Natural killer cell treated with Interleukin-12 subunit alpha and Interleukin-12 subunit beta and Interleukin-15 and Interleukin-18, amount 100 ng/mL, for 72 hours (primary cell): Measurements from ENCODE around the gene JAK3. TPM values are rescaled to one million over a fixed set of nuclear protein-coding genes. Genes with fewer than 3 reads are reported as not detected.
A peak's percentile ranks its signal among the peaks of the same experiment; 100 is the strongest.
"Not testable (repeated sequence)": the region's sequence is repeated elsewhere in the genome, so short reads cannot be mapped to it uniquely, and the experiment has no call there.

Experiments
- ATAC-seq, 2 donors: fragments of 150-1000 bp; cut with Tn5 transposase in 1 of 2; sonication (Bioruptor Pico), chemical (Tn5 transposase) in 1 of 2; 2 replicates each; pipeline ENCODE4 v1.10.0; 2021
- DNase-seq: peaks from one replicate; pipeline ENCODE4 v3.0.0; 2022; ENCODE audit warnings: low spot score
- H3K27ac Mint-ChIP-seq, 2 donors: 1 replicate in 1 of 2; 2 replicates in 1 of 2; pipeline ENCODE4 v1.8.0; 2022; ENCODE audit warnings: mixed read lengths in 2 of 2, mild to moderate bottlenecking in 1 of 2, moderate library complexity in 1 of 2
- H3K27me3 Mint-ChIP-seq, 2 donors: 1 replicate in 1 of 2; 2 replicates in 1 of 2; pipeline ENCODE4 v1.8.0; 2022; ENCODE audit warnings: mixed read lengths in 2 of 2
- H3K36me3 Mint-ChIP-seq: one replicate; pipeline ENCODE4 v1.8.0; 2022; ENCODE audit warnings: mixed read lengths
- H3K4me1 Mint-ChIP-seq, 2 donors: 1 replicate in 1 of 2; 2 replicates in 1 of 2; pipeline ENCODE4 v1.8.0; 2022; ENCODE audit warnings: low read depth in 2 of 2, mixed read lengths in 2 of 2, mild to moderate bottlenecking in 1 of 2
- H3K4me3 Mint-ChIP-seq: one replicate; pipeline ENCODE4 v1.8.0; 2022; ENCODE audit warnings: mixed read lengths
- H3K9me3 Mint-ChIP-seq: 2 replicates; pipeline ENCODE4 v1.8.0; 2022; ENCODE audit warnings: mixed read lengths
- total RNA-seq, 2 donors: library from RNA; stranded (reverse); gene quantifications; one replicate each; pipeline ENCODE4 v1.2.3, GENCODE V29; 2022

Gene JAK3
- total RNA-seq, 2 donors from 2014 or later: 184 to 195 TPM

GRCh38 chr19:17778251-17778967 lies 69.4 kb downstream of the JAK3 start:
- Mint-ChIP-seq H3K27ac (peak overlapping the region in 1 of 2 donors; percentile 80), H3K9me3 (no peaks in the 10 kb centered on the region), H3K36me3 (peaks cover 6% of the 10 kb centered on the region), H3K4me1 (peaks cover 9 to 32% of the 10 kb centered on the region in 2 donors), H3K27me3 (no peaks in the 10 kb centered on the region), H3K4me3 (no peak overlapping the region)
- peak; percentile 71 for DNase-seq
- peak; percentile 70 to 91 for ATAC-seq

DNA sequence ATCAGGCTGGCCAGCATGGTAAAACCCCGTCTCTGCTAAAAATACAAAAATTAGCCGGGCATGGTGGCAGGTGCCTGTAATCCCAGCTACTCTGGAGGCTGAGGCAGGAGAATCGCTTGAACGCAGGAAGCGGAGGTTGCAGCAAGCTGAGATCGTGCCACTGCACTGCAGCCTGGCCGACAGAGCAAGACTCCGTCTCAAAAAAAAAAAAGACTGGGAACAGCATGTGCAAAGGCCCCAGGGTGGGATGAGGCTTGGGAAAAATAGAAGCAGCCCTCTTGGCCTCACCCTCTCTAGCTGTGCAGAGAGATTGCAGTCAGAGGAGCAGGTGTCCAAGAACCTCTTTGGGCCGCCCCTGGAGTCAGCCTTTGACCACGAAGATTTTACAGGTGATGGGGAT lies 69.9 kb downstream of the JAK3 start:
- not testable (repeated sequence) for H3K27me3 Mint-ChIP-seq, H3K9me3 Mint-ChIP-seq, DNase-seq, H3K36me3 Mint-ChIP-seq, H3K4me3 Mint-ChIP-seq, ATAC-seq, H3K27ac Mint-ChIP-seq
- peaks cover 9 to 32% of the 10 kb centered on the region in 2 donors for H3K4me1 Mint-ChIP-seq

- H3K4me1 Mint-ChIP-seq: peaks cover 9 to 31% of the 10 kb centered on the region in 2 donors
- no peaks in the 10 kb centered on the region for H3K36me3 Mint-ChIP-seq
- H3K27me3 Mint-ChIP-seq: no peaks in the 10 kb centered on the region
- peak overlapping the region; percentile 36 for H3K4me3 Mint-ChIP-seq
- ATAC-seq (peak in 1 of 2 donors; percentile 36), DNase-seq (no peak)
- peak overlapping the region in 1 of 2 donors; percentile 60 for H3K27ac Mint-ChIP-seq
- no peaks in the 10 kb centered on the region for H3K9me3 Mint-ChIP-seq
Measured at GRCh38 chr19:17775991-17776803, 71.6 kb downstream of the JAK3 start.

DNA sequence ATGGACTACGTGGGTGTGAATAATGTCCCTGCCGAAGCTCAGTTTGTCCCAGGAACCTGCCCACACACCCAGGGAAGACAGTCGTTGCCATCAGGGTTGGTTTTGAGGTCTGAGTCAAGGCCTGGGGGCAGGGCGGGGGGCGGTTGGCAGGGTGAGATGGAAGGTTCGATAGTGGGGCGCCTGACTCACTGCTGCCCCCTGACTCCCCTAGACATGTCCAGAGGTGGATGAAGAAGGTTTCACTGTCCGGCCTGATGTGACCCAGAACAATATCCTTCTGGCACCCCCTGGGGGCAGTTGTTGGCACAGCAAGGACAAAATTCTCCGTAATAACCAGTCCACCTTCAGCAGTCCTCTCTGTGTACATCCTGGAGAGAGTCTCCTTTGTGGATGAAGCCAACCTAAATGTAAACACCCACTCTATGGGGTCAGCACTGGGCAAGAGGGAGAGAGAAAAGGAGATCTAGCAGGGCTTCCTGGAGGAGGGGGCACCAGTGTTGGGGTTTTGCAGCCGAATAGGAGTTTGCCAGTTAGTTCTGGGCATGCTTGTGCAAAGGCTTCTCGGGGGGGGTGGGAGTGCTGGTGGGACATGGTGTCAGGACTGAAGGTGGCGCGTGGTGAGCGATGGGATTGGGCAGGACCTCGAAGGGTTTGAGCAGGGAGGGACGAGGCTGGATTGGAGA lies 72.4 kb downstream of the JAK3 start:
- Mint-ChIP-seq H3K4me1 (peaks cover 9 to 31% of the 10 kb centered on the region in 2 donors), H3K27me3 (no peaks in the 10 kb centered on the region), H3K27ac (no peak overlapping the region), H3K4me3 (no peak overlapping the region), H3K36me3 (no peaks in the 10 kb centered on the region), H3K9me3 (no peaks in the 10 kb centered on the region)
- ATAC-seq (no peak), DNase-seq (no peak)

Other genes starting within 250 kb of the JAK3 start
- not detected for gene UNC13A, start 159.6 kb downstream of the JAK3 start, total RNA-seq
- 10 to 100 TPM; 71.0 to 75.6 TPM for gene MAP1S, start 128.5 kb downstream of the JAK3 start, total RNA-seq
- 10 to 100 TPM; 28.6 to 71.0 TPM for gene FCHO1, start 96.5 kb downstream of the JAK3 start, total RNA-seq
- not detected for gene B3GNT3, start 52.8 kb downstream of the JAK3 start, total RNA-seq
- 10 to 100 TPM in 1 of 2 donors, 1 to 10 TPM in 1; 9.1 to 12.0 TPM for gene INSL3, start 26.5 kb downstream of the JAK3 start, total RNA-seq
- gene RPL18A, start 11.9 kb upstream of the JAK3 start, total RNA-seq: 1,000 to 10,000 TPM; 1,379 to 1,604 TPM
- under 1 TPM; 0.57 to 0.89 TPM for gene SLC5A5, start 24.0 kb upstream of the JAK3 start, total RNA-seq
- 10 to 100 TPM; 70.4 to 92.8 TPM for gene CCDC124, start 85.0 kb upstream of the JAK3 start, total RNA-seq
- gene KCNN1, start 119.1 kb upstream of the JAK3 start, total RNA-seq: 1 to 10 TPM; 1.0 to 1.3 TPM
- 10 to 100 TPM; 34.0 to 34.8 TPM for gene ARRDC2, start 160.2 kb upstream of the JAK3 start, total RNA-seq
- gene IL12RB1, start 239.0 kb upstream of the JAK3 start, total RNA-seq: 100 to 1,000 TPM; 109 to 124 TPM
- gene MAST3, start 249.8 kb upstream of the JAK3 start, total RNA-seq: 10 to 100 TPM; 30.3 to 31.4 TPM